GM12892 (cell line): ENCODE data around the gene C1S.
"Not testable (repeated sequence)": the region's sequence is repeated elsewhere in the genome, so short reads cannot be mapped to it uniquely, and the experiment has no call there.

Experiments
- POLR2A ChIP-seq: IDR thresholded peaks from 2 replicates; pipeline ENCODE4 v1.6.1; 2011; ENCODE audit warnings: low read depth, low read length, control low read depth
- POLR2AphosphoS5 ChIP-seq: IDR thresholded peaks from 2 replicates; pipeline ENCODE4 v1.6.1; 2011; ENCODE audit warnings: low read depth, low read length, control low read depth

- TF ChIP-seq POLR2A, POLR2AphosphoS5: not testable (repeated sequence)
Observed at GRCh38 chr12:7049973-7050372, 10.5 kb upstream of the C1S start.
